PC-3 (cell line): Measurements from ENCODE around the gene DNAJC5. TPM values are rescaled to one million over a fixed set of nuclear protein-coding genes. Genes with fewer than 3 reads are reported as not detected.
"Not testable (repeated sequence)": the region's sequence is repeated elsewhere in the genome, so short reads cannot be mapped to it uniquely, and the experiment has no call there.

Experiments
- ATAC-seq: fragments of 200-7000 bp; cut with Tn5 transposase; 2 replicates; pipeline ENCODE4 v1.9.1; 2020; ENCODE audit warnings: mild to moderate bottlenecking, moderate library complexity
- BruUV-seq: library from RNA; stranded (reverse); fragments of 400-500 nt; replicated peaks from 2 replicates; lab custom pipeline; 2021; lab: Mats Ljungman, UMichigan
- CTCF ChIA-PET: fragments of 300-600 bp; sonication (Branson Sonifier 250); formaldehyde crosslinking; loops from one replicate; lab custom pipeline; 2022; ENCODE audit warnings: antibody characterized with exemption; lab: Charles Lee
- POLR2A ChIA-PET: fragments of 300-600 bp; sonication (Branson Sonifier 250); formaldehyde crosslinking; loops from one replicate; lab custom pipeline; 2022; ENCODE audit warnings: antibody characterized with exemption; ENCODE audit not compliant: unreplicated experiment; lab: Charles Lee
- DNase-seq: peaks from one replicate; pipeline ENCODE4 v3.0.0-alpha.2; 2015
- H2AFZ ChIP-seq: fragments of 300-600 bp; sonication (generic); 2 replicates; pipeline ENCODE4 v1.6.0; 2016; ENCODE audit warnings: antibody characterized with exemption, low read length
- H3F3A ChIP-seq: fragments of 300-600 bp; sonication (generic); one replicate; pipeline ENCODE4 v1.6.0; 2017; ENCODE audit warnings: antibody characterized with exemption, low read length, control low read depth, mild to moderate bottlenecking; ENCODE audit not compliant: unreplicated experiment
- H3K27ac ChIP-seq: fragments of 300-600 bp; sonication (generic); 2 replicates; pipeline ENCODE4 v1.5.1; 2016; ENCODE audit warnings: mild to moderate bottlenecking, low read length
- H3K27me3 ChIP-seq: fragments of 300-600 bp; sonication (generic); 2 replicates; pipeline ENCODE4 v1.6.1; 2016; ENCODE audit warnings: low read length, mixed read lengths
- H3K36me3 ChIP-seq: fragments of 300-600 bp; sonication (generic); 2 replicates; pipeline ENCODE4 v1.6.1; 2016; ENCODE audit warnings: low read depth, mixed run types, low read length, mixed read lengths
- H3K4me1 ChIP-seq: fragments of 300-600 bp; sonication (generic); 2 replicates; pipeline ENCODE4 v1.5.1; 2016; ENCODE audit warnings: low read length; ENCODE audit not compliant: insufficient read depth
- H3K4me2 ChIP-seq: fragments of 300-600 bp; sonication (generic); 2 replicates; pipeline ENCODE4 v1.6.0; 2016; ENCODE audit warnings: low read length
- H3K4me3 ChIP-seq: fragments of 300-600 bp; sonication (generic); 2 replicates; pipeline ENCODE4 v1.5.1; 2016; ENCODE audit warnings: mild to moderate bottlenecking, low read length, mixed read lengths
- H3K79me2 ChIP-seq: fragments of 300-600 bp; sonication (generic); 2 replicates; pipeline ENCODE4 v1.6.1; 2017; ENCODE audit warnings: low read length, mixed read lengths
- H3K9ac ChIP-seq: fragments of 300-600 bp; sonication (generic); 2 replicates; pipeline ENCODE4 v1.6.0; 2016; ENCODE audit warnings: mild to moderate bottlenecking, low read length
- H3K9me2 ChIP-seq: fragments of 300-600 bp; sonication (generic); replicated peaks from 2 replicates; pipeline ENCODE4 v1.6.1; 2016; ENCODE audit warnings: mixed run types, low read length, mixed read lengths
- H3K9me3 ChIP-seq: fragments of 300-600 bp; sonication (generic); 2 replicates; pipeline ENCODE4 v1.6.1; 2016; ENCODE audit warnings: low read length, mixed read lengths
- H4K20me1 ChIP-seq: fragments of 300-600 bp; sonication (generic); 2 replicates; pipeline ENCODE4 v1.6.1; 2016; ENCODE audit warnings: low read length, mixed read lengths
- EZH2 ChIP-seq: fragments of 300-600 bp; sonication (generic); IDR thresholded peaks from one replicate; pipeline ENCODE4 v1.6.1; 2017; ENCODE audit warnings: antibody characterized with exemption, mild to moderate bottlenecking, low read length; ENCODE audit not compliant: unreplicated experiment
- EZH2phosphoT487 ChIP-seq: fragments of 300-600 bp; sonication (generic); IDR thresholded peaks from 2 replicates; pipeline ENCODE4 v1.6.1; 2018; ENCODE audit warnings: mild to moderate bottlenecking, antibody characterized with exemption, low read length, borderline replicate concordance
- intact Hi-C: fragments of 100-400 bp; cut with micrococcal nuclease; formaldehyde crosslinking; loops from 2 replicates; pipeline ENCODE4 v1.9.0; 2023
- total RNA-seq: library from RNA; depleted of rRNA; stranded (reverse); fragments of >200 nt; gene quantifications from 2 replicates; pipeline ENCODE4 v1.2.3, GENCODE V29; 2014
- TF ChIP-seq, protein P1 (sequence below): fragments of 300-600 bp; sonication (generic); conservative IDR thresholded peaks from 2 replicates; pipeline ENCODE4 v1.5.1; 2017; ENCODE audit warnings: antibody characterized with exemption, low read depth, mild to moderate bottlenecking, low read length

Gene DNAJC5
- total RNA-seq, 1 experiment from 2014 or later = 73.7 TPM

- no peaks in the 10 kb centered on the region for H3F3A ChIP-seq
- H2AFZ ChIP-seq = no peak overlapping the region
- no TSS peak for BruUV-seq
- ATAC-seq (no peak), DNase-seq (no peak)
- H3K4me2 ChIP-seq = no peak overlapping the region
- H3K36me3 ChIP-seq = peaks cover 12% of the 10 kb centered on the region
- no peak overlapping the region for H3K9ac ChIP-seq
- no peaks in the 10 kb centered on the region for H3K9me3 ChIP-seq
- H3K4me3 ChIP-seq = no peak overlapping the region
- ChIA-PET CTCF (no interaction called here), POLR2A (no interaction called here)
- no peaks in the 10 kb centered on the region for H3K4me1 ChIP-seq
- TF ChIP-seq EZH2phosphoT487 = no peak
- TF ChIP-seq, protein P1, sequence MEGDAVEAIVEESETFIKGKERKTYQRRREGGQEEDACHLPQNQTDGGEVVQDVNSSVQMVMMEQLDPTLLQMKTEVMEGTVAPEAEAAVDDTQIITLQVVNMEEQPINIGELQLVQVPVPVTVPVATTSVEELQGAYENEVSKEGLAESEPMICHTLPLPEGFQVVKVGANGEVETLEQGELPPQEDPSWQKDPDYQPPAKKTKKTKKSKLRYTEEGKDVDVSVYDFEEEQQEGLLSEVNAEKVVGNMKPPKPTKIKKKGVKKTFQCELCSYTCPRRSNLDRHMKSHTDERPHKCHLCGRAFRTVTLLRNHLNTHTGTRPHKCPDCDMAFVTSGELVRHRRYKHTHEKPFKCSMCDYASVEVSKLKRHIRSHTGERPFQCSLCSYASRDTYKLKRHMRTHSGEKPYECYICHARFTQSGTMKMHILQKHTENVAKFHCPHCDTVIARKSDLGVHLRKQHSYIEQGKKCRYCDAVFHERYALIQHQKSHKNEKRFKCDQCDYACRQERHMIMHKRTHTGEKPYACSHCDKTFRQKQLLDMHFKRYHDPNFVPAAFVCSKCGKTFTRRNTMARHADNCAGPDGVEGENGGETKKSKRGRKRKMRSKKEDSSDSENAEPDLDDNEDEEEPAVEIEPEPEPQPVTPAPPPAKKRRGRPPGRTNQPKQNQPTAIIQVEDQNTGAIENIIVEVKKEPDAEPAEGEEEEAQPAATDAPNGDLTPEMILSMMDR = no peak
- peaks cover 30% of the 10 kb centered on the region for H3K79me2 ChIP-seq
- H3K27me3 ChIP-seq = no peaks in the 10 kb centered on the region
- intact Hi-C loops = no loop called here
- no peak overlapping the region for H3K27ac ChIP-seq
- H3K9me2 ChIP-seq = no peaks in the 10 kb centered on the region
- H4K20me1 ChIP-seq = no peaks in the 10 kb centered on the region
Measured at GRCh38 chr20:63924241-63924640, 29.3 kb downstream of the DNAJC5 start.

- Histone ChIP-seq H3K4me3 (no peak overlapping the region), H3K79me2 (peaks cover 30% of the 10 kb centered on the region), H3K9ac (no peak overlapping the region), H4K20me1 (no peaks in the 10 kb centered on the region), H3F3A (no peaks in the 10 kb centered on the region), H3K4me2 (no peak overlapping the region), H3K4me1 (no peaks in the 10 kb centered on the region), H2AFZ (no peak overlapping the region), H3K9me3 (no peaks in the 10 kb centered on the region), H3K27ac (no peak overlapping the region), H3K27me3 (no peaks in the 10 kb centered on the region), H3K9me2 (no peaks in the 10 kb centered on the region), H3K36me3 (peaks cover 26% of the 10 kb centered on the region)
- ATAC-seq (no peak), DNase-seq (no peak)
- ChIA-PET CTCF (no interaction called here), POLR2A (no interaction called here)
- no peak for TF ChIP-seq EZH2
- TF ChIP-seq, protein P1 = no peak
- TF ChIP-seq EZH2phosphoT487 = no peak
- intact Hi-C loops = no loop called here
- BruUV-seq = no TSS peak
Measured at GRCh38 chr20:63926298-63926697, 31.4 kb downstream of the DNAJC5 start.

GRCh38 chr20:63929071-63929470, 34.1 kb downstream of the DNAJC5 start:
- H3K4me1 ChIP-seq = no peaks in the 10 kb centered on the region
- no peaks in the 10 kb centered on the region for H4K20me1 ChIP-seq
- H3K9me2 ChIP-seq = no peaks in the 10 kb centered on the region
- H3K79me2 ChIP-seq = peaks cover 17% of the 10 kb centered on the region
- TF ChIP-seq EZH2phosphoT487 (no peak), EZH2 (no peak)
- TF ChIP-seq, protein P1 = no peak
- ChIA-PET POLR2A (no interaction called here), CTCF (no interaction called here)
- no peaks in the 10 kb centered on the region for H3K9me3 ChIP-seq
- intact Hi-C loops = no loop called here
- no peak overlapping the region for H3K4me2 ChIP-seq
- ATAC-seq (no peak), DNase-seq (no peak)
- no peaks in the 10 kb centered on the region for H3K27me3 ChIP-seq
- H3K27ac ChIP-seq = no peak overlapping the region
- no peak overlapping the region for H3K9ac ChIP-seq
- no peak overlapping the region for H2AFZ ChIP-seq
- H3K36me3 ChIP-seq = peaks cover 38% of the 10 kb centered on the region
- H3K4me3 ChIP-seq = no peak overlapping the region
- BruUV-seq = no TSS peak
- no peaks in the 10 kb centered on the region for H3F3A ChIP-seq

DNA sequence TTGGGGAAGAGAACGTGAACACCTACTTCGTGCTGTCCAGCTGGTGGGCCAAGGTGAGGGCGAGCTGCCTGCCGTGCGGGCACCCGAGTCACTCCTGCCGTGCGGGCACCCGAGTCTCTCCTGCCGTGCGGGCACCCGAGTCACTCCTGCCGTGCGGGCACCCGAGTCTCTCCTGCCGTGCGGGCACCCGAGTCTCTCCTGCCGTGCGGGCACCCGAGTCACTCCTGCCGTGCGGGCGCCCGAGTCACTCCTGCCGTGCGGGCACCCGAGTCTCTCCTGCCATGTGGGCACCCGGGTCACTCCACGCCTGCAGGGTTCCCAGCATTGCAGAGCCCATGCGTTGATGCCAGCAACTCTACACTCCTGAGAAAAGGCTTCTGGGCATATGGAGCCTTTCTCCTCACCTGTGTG, 34.6 kb downstream of the DNAJC5 start:
- H2AFZ ChIP-seq, POLR2A ChIA-PET, H3K9me3 ChIP-seq, H3K4me1 ChIP-seq, DNase-seq, H3K9ac ChIP-seq, BruUV-seq, H3K4me2 ChIP-seq, CTCF ChIA-PET, H3K27ac ChIP-seq, H3K27me3 ChIP-seq, ATAC-seq, H3K9me2 ChIP-seq, H3K4me3 ChIP-seq, intact Hi-C loops, H3F3A ChIP-seq, H4K20me1 ChIP-seq: not testable (repeated sequence)
- Histone ChIP-seq H3K79me2 (peaks cover 13% of the 10 kb centered on the region), H3K36me3 (peaks cover 38% of the 10 kb centered on the region)
